MG63 (cell line): ENCODE measurements around the gene MAD1L1. TPM values are rescaled to one million over a fixed set of nuclear protein-coding genes. Genes with fewer than 3 reads are reported as not detected.

Source experiments
- DNase-seq: peaks from one replicate; pipeline ENCODE4 v3.0.0-alpha.2; 2020
- H3K27me3 ChIP-seq: fragments of 250-450 bp; sonication (Bioruptor Pico); 2 replicates; pipeline ENCODE4 v1.5.1; 2020; ENCODE audit warnings: mild to moderate bottlenecking, moderate library complexity
- H3K36me3 ChIP-seq: fragments of 250-450 bp; sonication (Bioruptor Pico); 2 replicates; pipeline ENCODE4 v1.5.1; 2020; ENCODE audit warnings: mild to moderate bottlenecking, moderate library complexity
- H3K4me3 ChIP-seq: fragments of 250-450 bp; sonication (Bioruptor Pico); 2 replicates; pipeline ENCODE4 v1.5.1; 2020; ENCODE audit warnings: mild to moderate bottlenecking, moderate library complexity
- H3K9me3 ChIP-seq: fragments of 250-450 bp; sonication (Bioruptor Pico); 2 replicates; pipeline ENCODE4 v1.5.1; 2020; ENCODE audit warnings: mild to moderate bottlenecking, moderate library complexity
- total RNA-seq: library from RNA; depleted of rRNA; stranded (reverse); fragments of >200 nt; shearing (Covaris generic); gene quantifications from 2 replicates; pipeline ENCODE4 v1.2.3, GENCODE V29; 2014; ENCODE audit warnings: low replicate concordance

MAD1L1 gene
- total RNA-seq, 1 experiment from 2014 or later, result 65.1 TPM

DNA sequence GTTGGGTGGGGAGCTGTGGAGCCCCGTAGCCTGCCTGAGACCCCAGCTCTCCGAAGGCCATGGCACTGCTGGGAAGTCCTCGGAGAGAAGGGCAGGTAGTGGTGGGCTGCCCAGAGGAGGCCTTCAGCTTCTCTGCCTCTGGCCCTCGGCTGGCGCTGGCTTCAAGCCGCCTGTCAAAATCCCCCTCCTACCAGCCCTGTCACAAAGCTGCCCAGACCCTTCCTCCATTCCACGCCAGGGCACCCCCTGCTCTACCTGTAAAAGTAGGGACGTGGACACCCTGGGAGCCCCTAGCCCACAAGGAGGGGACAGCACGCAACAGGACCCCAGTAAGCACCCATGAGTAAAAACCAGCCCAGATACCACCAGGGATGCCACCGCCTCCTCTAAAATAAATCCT, 31.6 kb downstream of the MAD1L1 start:
- H3K9me3 ChIP-seq, result no peaks in the 10 kb centered on the region

DNA sequence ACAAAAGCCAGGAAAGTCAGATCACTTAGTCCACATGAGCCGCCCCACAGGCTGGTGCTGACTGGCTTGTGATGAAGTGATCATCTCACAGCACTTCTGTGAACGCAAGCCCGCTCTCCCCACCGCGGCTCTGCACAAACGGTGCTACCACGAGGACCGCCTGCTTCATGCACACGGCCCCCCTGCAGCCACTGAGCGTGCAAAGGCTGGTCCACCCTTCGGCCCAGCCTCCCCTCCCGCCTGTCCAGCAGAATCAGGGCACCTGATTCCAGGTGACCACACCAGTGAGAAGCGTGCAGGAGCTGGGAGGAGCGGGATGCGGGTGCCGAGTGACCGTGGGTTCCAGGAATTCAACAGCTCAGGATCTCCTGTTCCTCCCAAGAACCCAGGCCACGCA, 32.2 kb downstream of the MAD1L1 start:
- H3K27me3 ChIP-seq, result no peaks in the 10 kb centered on the region
- DNase-seq, result no peak
- H3K4me3 ChIP-seq, result no peak overlapping the region
- peaks cover 19% of the 10 kb centered on the region for H3K36me3 ChIP-seq
- H3K9me3 ChIP-seq, result no peaks in the 10 kb centered on the region

More for the DNA sequence above, 31.6 kb downstream of the MAD1L1 start:
- Histone ChIP-seq H3K4me3 (no peak overlapping the region), H3K36me3 (peaks cover 15% of the 10 kb centered on the region), H3K27me3 (no peaks in the 10 kb centered on the region)
- DNase-seq, result no peak

DNA sequence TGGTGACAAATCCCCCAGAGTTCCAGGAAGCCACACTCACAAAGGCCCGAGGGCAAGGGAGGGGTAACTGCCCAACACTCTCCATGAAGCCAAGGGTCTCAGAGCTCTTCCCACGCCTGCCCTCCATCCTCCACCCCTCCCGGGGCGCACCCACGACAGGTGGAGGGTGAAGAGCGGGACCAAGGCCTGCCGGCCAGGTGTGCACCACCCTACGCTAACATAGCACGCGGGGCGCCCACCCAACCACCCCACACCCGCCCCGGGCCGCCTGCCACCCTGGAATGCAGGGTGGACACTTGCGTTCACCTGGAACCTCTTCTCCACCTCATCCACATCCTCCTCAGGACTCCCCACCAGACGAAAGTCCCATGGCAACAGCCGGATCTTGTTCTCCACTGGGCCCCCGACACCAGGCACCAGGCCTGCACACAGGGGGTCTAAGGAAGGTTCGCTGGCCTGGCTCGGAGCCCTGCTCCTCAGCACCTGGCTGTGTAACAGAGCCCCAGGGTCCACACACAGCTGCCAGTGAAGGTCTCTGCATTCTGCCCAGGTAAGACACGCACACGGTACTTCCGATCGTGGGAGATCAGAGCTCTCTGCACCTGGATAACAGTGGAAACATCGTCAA, 32.7 kb downstream of the MAD1L1 start:
- DNase-seq, result no peak
- no peak overlapping the region for H3K4me3 ChIP-seq
- peaks cover 2% of the 10 kb centered on the region for H3K9me3 ChIP-seq
- H3K27me3 ChIP-seq, result no peaks in the 10 kb centered on the region
- H3K36me3 ChIP-seq, result peaks cover 24% of the 10 kb centered on the region

DNA sequence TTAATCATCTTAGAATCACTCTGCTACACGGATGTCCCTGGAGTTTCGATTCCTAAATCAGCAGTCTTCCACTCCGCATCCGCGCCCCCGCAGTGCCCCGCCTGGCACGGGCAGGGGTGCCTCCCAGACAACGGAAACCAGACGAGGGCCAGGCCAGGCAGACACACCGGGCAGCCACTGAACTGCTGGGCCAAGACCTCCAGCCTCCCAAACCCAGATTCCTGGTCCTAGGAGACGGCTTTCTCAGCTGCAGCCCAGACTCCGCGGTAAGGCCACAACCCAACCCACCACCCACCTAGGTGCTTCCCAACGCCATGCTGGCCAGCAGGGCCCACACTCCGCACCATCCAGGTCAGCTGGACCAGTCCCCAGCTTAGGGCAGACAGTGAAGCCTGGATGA, 33.2 kb downstream of the MAD1L1 start:
- peaks cover 3% of the 10 kb centered on the region for H3K9me3 ChIP-seq
- DNase-seq, result no peak
- H3K27me3 ChIP-seq, result no peaks in the 10 kb centered on the region
- no peak overlapping the region for H3K4me3 ChIP-seq
- peaks cover 25% of the 10 kb centered on the region for H3K36me3 ChIP-seq

DNA sequence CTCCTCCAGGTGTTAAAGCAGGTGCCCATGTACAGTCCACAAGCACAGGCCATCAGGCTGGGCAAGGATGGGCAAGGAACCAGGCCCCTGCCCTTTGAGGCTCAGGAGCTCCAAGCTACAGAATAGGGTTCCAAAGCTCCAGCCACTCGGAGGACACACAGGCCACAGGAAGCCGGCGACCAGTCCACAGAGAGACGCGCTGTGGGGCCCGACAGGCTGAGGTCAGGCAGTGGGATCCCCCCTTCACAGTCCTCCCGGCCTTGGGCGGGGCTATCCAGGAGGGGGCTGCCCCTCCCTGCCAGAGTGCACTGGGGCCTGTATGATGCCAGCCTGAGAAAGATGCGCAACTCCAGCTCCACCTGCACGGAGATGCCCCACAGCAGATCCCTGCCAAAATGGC, 34.0 kb downstream of the MAD1L1 start:
- no peak for DNase-seq
- Histone ChIP-seq H3K36me3 (peaks cover 25% of the 10 kb centered on the region), H3K4me3 (no peak overlapping the region), H3K27me3 (no peaks in the 10 kb centered on the region), H3K9me3 (peaks cover 3% of the 10 kb centered on the region)

DNA sequence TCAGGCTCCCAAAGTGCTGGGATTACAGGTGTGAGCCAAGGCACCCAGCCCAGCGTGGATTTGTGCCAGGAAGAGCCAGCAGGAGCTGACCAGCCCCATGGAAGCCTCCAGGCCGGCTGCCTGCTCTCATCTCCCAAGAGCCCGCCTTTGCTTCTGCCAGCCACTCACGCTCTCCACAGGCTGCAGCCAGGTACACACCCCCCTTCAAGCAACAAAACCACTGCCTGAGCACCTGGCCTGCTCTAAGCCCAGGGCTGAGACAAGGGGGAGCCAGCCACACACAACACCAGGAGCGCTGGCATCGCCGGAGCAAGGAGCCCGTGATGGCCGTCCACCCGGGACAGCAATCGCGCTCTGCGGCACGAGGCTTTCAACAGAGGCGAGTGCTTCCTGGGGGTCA, 34.5 kb downstream of the MAD1L1 start:
- Histone ChIP-seq H3K4me3 (no peak overlapping the region), H3K27me3 (no peaks in the 10 kb centered on the region), H3K9me3 (peaks cover 3% of the 10 kb centered on the region), H3K36me3 (peaks cover 25% of the 10 kb centered on the region)
- no peak for DNase-seq

DNA sequence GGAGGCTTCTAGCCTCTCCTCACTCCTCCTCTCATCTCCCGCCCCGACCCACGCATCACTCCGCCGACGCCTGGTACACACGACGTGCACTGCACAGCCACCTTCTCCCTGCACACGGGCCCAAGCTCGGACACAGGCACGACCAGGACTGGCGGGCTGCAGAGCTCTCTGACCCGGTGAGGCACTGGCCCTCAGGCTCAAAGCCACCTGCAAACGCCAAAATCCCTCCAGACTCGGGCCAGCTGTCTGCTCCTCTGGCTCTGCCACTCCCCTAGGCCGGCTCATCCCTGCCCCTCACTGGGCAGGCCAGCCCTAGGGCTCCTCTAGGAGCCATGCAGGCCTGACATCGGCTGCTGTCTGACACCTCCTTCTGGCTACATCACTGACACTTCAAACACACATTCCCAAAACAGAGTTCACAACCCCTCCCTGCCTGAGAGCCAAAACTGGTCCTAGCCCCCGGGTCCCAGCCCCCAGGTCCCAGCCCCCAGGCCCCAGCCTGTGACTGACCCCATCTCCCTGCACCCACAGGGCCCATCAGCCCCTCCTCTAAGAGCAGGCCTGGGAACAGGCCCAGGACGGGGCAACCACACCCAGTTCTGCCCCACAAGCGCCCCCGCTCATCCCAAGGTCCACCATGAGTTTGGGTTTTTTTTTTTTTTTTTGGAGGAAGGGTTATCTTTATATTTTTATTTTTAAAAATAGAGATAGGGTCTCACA, 35.1 kb downstream of the MAD1L1 start:
- DNase-seq, result no peak
- Histone ChIP-seq H3K9me3 (peaks cover 3% of the 10 kb centered on the region), H3K4me3 (no peak overlapping the region), H3K27me3 (no peaks in the 10 kb centered on the region), H3K36me3 (peaks cover 25% of the 10 kb centered on the region)

DNA sequence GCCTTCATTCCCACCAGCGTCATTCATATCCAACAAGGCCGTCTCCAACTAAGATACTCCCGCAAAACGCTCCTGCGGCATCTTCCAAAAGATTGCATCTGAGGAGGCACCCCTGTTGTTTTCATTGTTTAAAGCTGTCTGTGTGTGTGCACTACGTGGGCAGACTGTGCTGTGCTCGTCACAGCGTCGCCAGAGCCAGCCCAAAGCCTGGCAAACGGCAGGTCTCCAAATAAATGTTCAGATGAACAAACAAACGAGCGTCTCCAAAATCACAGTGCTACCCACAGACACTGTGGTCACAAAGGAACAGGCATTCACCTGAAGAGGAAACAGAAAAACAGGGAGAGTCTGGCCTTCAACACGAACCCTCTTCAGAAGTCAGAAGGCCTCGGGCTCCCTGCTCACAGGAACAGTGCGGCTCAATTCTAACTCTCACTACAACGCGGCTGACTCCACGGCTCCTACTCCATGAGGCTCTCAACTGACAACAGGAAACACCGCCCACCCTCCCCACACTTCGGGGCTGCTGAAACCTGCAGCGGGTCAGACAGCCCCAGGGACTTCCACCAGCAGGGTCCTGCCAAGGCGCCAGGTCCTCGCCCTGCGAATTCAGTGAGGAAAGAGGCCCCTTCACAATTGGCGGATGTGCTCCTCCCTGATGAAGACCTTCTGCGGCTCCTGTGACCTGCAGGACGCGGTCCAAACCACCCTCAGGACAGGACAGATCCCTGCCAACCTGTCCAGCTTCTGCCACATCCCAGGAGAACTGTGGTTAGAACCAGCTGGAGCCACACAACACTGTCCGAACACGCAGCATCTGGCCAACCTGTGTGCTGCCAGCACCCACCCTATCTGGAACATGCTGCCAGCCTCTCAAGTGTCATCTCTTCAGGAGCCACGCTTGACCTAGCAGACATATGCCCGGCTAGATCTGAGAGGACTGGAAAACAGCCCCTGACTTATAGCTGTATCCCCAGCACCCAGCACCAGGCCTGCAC, 36.1 kb downstream of the MAD1L1 start:
- Histone ChIP-seq H3K4me3 (no peak overlapping the region), H3K27me3 (no peaks in the 10 kb centered on the region), H3K36me3 (peaks cover 25% of the 10 kb centered on the region), H3K9me3 (peaks cover 3% of the 10 kb centered on the region)
- no peak for DNase-seq

DNA sequence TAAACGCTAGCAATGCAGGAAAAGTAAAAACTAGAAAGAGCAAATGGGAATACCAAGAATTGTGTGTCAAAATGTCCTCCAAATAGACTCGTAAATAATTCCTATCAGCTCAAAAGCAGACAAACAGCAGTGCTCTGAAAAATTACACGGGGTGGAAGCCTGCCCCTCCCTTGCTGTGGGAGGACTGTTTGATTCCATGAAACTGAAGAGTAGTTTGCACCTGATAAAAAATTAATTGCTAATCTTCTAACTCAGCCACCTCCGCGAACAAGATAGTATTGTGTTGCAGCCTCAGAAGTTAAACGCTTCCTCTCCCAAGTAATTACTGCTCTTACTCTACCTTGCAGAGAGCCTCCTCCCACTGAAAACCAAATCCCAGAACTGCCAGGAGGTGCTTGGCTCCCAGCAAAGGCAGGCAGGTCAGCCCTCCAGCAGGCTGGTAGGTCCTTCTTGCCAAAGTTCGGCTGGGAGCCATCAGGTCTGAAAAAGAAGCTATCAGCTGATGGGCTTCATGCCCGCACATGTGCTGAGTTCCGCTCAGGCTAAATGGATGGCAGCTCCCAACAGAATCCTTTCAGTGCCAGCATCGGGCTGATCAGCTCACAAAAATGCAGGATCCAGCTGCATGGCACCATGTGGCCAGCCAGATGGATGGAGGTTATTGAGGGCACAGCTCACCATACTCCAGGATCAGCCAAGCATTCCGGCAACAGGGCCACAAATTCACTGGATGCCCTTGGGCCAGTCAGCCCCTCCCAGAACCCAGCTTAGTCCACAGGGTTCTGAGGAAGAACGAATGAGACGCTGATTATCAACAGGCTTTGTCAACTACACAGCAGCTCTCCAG, 37.1 kb downstream of the MAD1L1 start:
- no peaks in the 10 kb centered on the region for H3K27me3 ChIP-seq
- H3K9me3 ChIP-seq, result peaks cover 3% of the 10 kb centered on the region
- DNase-seq, result no peak
- peaks cover 25% of the 10 kb centered on the region for H3K36me3 ChIP-seq
- no peak overlapping the region for H3K4me3 ChIP-seq

DNA sequence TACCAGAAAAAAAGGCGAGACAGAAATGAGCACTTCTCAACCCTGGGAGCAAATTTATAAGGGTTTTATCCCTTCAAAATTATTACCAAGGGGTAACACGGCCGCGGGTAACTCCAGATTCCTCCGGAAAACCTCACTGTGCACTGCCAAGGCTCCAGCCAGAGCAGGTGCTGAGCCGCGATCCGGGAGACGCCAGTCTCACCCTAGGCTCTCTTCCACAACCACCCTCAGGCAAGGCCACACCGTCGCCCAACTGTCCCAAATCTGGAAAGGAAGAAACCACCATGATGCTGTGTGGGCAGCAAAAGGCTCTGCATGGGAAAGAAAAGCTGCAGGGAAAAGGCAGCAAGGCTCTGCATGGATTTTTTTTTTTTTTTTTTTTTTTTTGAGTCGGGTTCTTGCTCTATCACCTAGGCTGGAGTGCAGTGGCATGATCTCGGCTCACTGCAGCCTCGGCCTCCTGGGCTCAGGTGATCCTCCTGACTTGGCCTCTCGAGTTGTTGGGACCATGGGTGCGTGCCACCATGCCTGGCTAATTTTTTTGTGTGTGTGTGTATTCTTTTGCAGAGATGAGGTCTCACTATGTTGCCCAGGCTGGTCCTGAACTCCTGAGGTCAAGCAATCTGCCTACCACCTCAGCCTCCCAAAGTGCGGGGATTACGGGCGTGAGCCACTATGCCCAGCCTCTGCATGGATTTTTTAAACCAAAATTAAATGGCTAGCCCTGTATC, 39.0 kb downstream of the MAD1L1 start:
- DNase-seq, result no peak
- Histone ChIP-seq H3K9me3 (peaks cover 3% of the 10 kb centered on the region), H3K27me3 (no peaks in the 10 kb centered on the region), H3K4me3 (no peak overlapping the region), H3K36me3 (peaks cover 20% of the 10 kb centered on the region)

DNA sequence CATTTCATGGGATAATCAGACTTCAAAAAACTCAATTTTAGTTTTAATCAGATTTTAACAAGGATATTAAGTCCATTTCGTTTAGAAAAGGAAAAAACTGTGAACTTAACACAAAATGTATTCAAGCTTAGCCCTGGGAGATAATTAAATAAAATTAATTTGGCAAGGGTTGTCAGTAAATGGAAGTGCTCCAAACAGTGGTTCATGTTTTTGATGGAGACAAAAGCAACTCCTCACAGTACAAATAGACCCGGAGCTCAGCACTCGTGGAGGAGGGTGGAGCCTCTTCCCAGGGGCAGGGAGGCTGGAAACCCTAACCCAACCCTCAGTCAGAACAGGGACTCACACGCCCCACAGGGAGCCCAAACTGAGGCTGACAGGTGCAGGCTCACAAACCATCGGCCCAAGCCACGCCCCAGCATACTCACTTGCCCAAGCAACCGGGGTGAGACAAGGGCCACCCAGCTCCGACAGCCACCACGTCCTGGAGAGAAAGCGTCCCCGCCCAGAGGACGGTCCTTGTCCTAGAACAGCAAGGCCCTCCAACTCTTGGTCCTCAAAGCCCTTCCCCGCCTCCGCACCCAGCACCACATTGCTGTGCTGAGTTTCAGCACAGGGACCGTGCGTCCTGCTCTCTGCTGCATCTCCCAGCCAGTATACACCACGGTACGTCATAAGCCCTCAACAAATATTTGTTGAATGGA, 39.8 kb downstream of the MAD1L1 start:
- Histone ChIP-seq H3K4me3 (no peak overlapping the region), H3K36me3 (peaks cover 22% of the 10 kb centered on the region), H3K9me3 (peaks cover 3% of the 10 kb centered on the region), H3K27me3 (no peaks in the 10 kb centered on the region)
- no peak for DNase-seq

DNA sequence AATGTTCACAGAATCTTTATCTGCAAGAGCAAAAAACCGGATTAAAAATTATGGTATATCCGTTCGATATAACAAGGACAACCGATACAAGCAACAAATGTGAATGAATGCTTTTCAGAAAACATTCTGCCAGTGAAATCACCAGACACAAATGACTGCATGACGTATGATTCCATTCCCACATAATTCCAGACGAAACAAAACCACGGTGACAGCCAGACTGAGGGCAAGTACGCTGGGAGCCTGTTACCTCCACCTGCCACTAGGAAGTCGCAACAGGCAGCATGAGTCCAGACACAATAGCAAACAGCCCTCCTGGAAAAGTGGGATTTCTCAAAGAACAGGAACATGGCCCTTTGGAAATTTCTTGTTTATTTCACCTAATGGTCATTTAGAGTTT, 41.7 kb downstream of the MAD1L1 start:
- Histone ChIP-seq H3K27me3 (no peaks in the 10 kb centered on the region), H3K36me3 (peaks cover 11% of the 10 kb centered on the region), H3K9me3 (peaks cover 3% of the 10 kb centered on the region), H3K4me3 (no peak overlapping the region)
- DNase-seq, result no peak

DNA sequence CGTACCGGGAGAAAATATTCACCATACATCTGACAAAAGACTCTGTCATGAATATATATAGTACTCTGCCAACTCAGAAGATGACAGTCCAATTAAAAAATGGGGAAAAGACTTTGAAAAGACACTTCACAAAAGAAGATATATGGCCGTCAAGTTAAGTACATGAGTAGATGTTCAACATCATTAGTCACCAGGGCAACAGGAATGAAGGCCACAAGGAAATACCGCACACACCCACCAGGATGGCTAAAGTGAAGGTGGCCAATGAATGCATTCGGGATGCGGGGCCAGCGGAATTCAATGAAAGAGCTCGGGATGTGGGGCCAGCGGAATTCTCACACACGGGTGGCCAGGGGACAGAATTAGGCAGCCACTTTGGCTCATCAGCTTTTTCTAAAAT, 42.2 kb downstream of the MAD1L1 start:
- Histone ChIP-seq H3K27me3 (no peaks in the 10 kb centered on the region), H3K4me3 (no peak overlapping the region), H3K9me3 (peaks cover 3% of the 10 kb centered on the region), H3K36me3 (peaks cover 8% of the 10 kb centered on the region)
- DNase-seq, result no peak

DNA sequence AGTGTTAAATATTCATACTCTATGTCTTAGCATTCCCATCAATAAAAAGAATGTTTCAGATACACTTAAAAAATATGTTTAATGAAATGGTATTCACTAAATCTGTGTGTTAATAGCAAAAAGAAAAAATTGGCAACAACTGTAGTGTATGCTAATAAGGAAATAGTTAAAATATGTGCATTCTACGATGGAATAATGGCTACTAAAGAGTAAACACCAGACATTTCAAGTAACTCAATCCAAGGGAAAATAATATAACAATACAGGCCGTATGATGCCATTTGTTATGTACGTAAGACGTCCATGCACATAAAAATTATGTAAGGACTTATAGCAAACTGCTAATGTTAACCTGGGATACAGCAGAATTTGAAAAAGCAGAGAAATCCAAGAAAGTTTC, 46.6 kb downstream of the MAD1L1 start:
- H3K9me3 ChIP-seq, result no peaks in the 10 kb centered on the region
- H3K4me3 ChIP-seq, result no peak overlapping the region
- peaks cover 4% of the 10 kb centered on the region; the same call in 1 of the 2 replicates for H3K36me3 ChIP-seq
- H3K27me3 ChIP-seq, result no peaks in the 10 kb centered on the region
- DNase-seq, result no peak

DNA sequence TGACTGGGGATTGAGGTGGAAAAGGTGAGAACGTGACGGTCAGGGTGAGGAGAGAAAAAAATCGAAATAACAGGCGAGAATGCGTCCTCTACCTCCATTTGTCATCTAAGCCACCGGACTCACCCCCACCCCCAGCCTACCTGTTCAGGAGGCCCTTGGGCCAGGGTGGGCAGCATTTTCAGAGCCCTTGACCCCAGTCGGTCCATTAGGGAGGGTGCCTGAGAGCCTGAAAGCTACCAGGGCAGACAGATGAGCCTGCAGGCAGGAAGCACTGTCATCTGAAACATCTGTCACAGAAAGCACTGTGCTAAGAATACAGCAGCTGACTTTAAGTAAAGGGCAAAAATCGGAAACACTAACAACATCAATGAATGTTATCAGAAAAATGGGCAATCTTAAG, 47.0 kb downstream of the MAD1L1 start:
- no peak for DNase-seq

More for the DNA sequence above, 47.0 kb downstream of the MAD1L1 start:
- H3K27me3 ChIP-seq, result no peaks in the 10 kb centered on the region
- peaks cover 4% of the 10 kb centered on the region; the same call in 1 of the 2 replicates for H3K36me3 ChIP-seq
- no peak overlapping the region for H3K4me3 ChIP-seq
- no peaks in the 10 kb centered on the region for H3K9me3 ChIP-seq
